Transverse colon (tissue), 3 donors: ENCODE measurements around the gene CEACAM19.

Source experiments
- CTCF ChIP-seq, 5 experiments: fragments of 200-600 bp in 3 of 5; fragments of 450-650 bp in 2 of 5; sonication (generic) in 3 of 5; IDR thresholded peaks; 1 replicate in 2 of 5; 2 replicates in 3 of 5; pipeline ENCODE4 v1.5.1; 2016 to 2017; ENCODE audit warnings: antibody characterized with exemption in 5 of 5, inconsistent platforms in 3 of 5, mild to moderate bottlenecking in 2 of 5, moderate library complexity in 1 of 5
- POLR2A ChIP-seq: fragments of 450-650 bp; IDR thresholded peaks from one replicate; pipeline ENCODE4 v1.6.1; 2016; ENCODE audit warnings: antibody characterized with exemption, mild to moderate bottlenecking, moderate library complexity

DNA sequence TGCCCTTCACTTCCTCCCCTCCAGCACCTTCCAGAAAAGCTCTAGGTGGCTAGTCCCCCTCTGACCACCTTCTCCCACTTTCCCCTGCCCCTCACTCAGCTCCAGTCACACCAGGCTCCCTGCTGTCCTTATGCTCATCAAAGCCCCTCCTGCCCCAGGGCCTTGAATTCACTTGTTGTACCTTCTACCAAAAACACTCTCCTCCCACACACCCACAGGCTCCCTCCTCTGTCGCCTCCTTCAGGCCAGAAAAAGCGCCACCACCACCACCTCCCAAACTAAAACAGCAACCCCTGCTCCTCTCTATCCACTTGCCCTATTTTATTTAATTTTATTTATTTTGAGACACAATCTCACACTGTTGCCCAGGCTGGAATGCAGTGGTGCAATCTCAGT, 22.9 kb downstream of the CEACAM19 start:
- no peak for TF ChIP-seq POLR2A
- peak in 3 of 5 experiments; percentile 9 to 45 (median 24) for TF ChIP-seq CTCF (IDR thresholded peaks at IDR 0.05)
